GM18870 (cell line): ENCODE data around the gene MLC1.

Source experiments
- ATAC-seq: cut with Tn5 transposase; IDR thresholded peaks from one replicate; pipeline ENCODE4 v1.9.1; 2021; ENCODE audit warnings: moderate library complexity; ENCODE audit not compliant: unreplicated experiment

Gene MLC1

GRCh38 chr22:50016988-50017700, 68.1 kb downstream of the MLC1 start:
- no peak for ATAC-seq

GRCh38 chr22:50016308-50016987, 68.8 kb downstream of the MLC1 start:
- no peak for ATAC-seq

GRCh38 chr22:50015451-50016307, 69.5 kb downstream of the MLC1 start:
- ATAC-seq = no peak

GRCh38 chr22:50014655-50015401, 70.4 kb downstream of the MLC1 start:
- no peak for ATAC-seq

- no peak for ATAC-seq
Observed at GRCh38 chr22:50014053-50014501, 71.1 kb downstream of the MLC1 start.

GRCh38 chr22:50012211-50013181, 72.7 kb downstream of the MLC1 start, which contains the start of gene IL17REL:
Gene IL17REL (minus strand): TSS chr22:50012765. CDS start chr22:50012646, 119 bp downstream.
- no peak for ATAC-seq

GRCh38 chr22:50011447-50012210, 73.6 kb downstream of the MLC1 start:
- ATAC-seq = no peak

- ATAC-seq = no peak
Observed at GRCh38 chr22:50010676-50011446, 74.4 kb downstream of the MLC1 start.

GRCh38 chr22:50009765-50010675, 75.2 kb downstream of the MLC1 start:
- ATAC-seq = no peak
